ENCODE data around the gene SPATA13.

DNA sequence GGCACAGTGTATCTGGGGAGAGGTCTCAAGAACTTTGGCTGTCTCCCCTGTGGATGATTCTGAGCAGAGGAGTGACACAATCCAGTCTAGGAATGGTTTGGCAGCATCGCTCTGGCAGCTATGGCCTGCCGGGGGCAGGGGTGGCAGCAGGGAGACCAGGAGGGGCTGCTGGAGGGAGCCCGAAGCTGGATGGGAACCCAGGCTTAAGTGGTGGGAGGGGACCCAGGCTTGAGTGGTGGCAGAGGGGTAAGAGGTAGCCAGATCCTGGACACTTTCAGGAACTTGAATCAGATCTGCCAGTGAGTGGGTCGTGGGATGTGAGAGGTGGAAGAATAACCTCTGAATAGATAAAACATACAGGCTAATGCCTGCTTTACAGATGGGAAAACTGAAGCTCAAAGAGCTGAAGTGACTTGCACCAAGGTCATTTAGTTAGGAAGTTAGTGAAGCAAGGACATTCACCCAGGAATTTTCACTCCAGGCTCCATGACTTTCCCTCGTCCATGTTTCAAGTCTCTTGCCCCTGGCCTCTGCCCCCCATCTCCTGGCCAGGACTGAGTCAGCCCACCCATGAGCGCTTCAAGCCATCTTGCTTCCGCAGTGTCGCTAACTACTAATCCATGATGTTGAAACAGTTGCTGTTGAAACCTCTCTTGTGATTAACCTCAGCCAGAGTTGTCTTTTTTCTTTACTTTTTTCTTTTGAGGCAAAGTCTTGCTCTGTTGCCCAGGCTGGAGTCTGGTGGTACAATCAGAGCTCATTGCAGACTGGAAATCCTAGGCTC lies 119.0 kb downstream of the SPATA13 start:
- TF ChIP-seq CTCF (conservative IDR thresholded peaks at IDR 0.05) (no peak), EZH2 (IDR thresholded peaks at IDR 0.05; ENCODE audit: low read depth) (no peak)

Measured in PC-9 (cell line).